ENCODE measurements around the gene CSF2.

The CSF2 gene

DNA sequence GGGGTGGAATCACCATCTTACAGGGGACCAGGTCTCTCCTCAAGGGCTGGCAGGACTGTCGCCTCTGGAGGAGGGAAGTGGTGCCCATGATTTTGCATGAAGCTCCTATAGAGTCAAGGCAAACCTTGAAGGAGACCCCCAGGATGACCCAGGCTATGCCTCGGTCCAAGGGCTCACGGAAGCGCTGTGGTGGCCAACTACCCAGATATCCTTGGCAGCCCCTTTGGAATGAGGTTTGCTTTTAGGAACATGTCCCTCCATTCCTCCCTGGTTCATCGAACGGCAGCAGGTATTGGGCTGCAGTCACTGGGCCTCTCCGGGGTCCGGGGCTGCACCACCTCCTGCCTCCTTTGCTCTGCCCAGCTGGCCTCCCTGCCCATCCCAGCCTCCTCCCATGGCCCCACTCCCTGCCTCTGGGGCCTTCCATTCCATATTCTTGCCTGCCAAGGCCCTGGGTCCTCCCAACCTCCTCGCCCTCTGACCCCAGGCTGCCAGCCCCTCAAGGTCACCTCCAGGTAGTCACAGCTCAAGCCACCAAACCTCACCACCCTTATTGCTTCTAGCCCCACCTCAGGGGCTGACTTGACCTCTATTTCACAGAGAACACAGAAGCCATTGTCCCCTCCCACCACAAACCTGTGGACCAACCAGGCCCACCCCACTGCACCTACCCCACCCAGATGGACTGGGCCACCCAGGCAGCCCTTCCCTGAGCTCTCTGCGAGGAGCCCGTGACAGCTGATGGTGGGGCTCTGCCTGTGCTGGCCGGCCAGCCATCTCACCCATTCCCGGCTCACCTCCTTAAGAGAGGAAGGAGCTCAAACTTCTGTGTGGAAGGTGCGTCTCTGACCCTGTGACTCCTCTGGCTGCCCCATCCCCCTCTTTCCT is 16.7 kb upstream of the CSF2 start:
- Histone ChIP-seq H3K4me2 (ENCODE audit: low read length, poor library complexity, severe bottlenecking) (no peak overlapping the region), H3K79me1 (replicated peaks; ENCODE audit: low read length, poor library complexity, severe bottlenecking) (no peaks in the 10 kb centered on the region), H3K27me3 (ENCODE audit: control insufficient read depth in 1 of 2, insufficient read depth in 1 of 2, low read length in 2 of 2) (peaks cover 24 to 34% of the 10 kb centered on the region in 2 experiments), H3K4me3 (ENCODE audit: insufficient read depth in 1 of 2, low read depth in 1 of 2, low read length in 2 of 2) (peak overlapping the region in 1 of 2 experiments; percentile 25), H3K36me3 (ENCODE audit: control insufficient read depth in 1 of 2, insufficient read depth in 2 of 2, low read depth in 1 of 2, low read length in 2 of 2) (no peaks in the 10 kb centered on the region), H3K23ac (ENCODE audit: low read length in 2 of 2) (no peak overlapping the region), H4K91ac (ENCODE audit: low read length) (no peak overlapping the region), H3K9me3 (ENCODE audit: control insufficient read depth, low read length) (no peaks in the 10 kb centered on the region), H2AFZ (ENCODE audit: low read depth, low read length) (no peak overlapping the region), H2BK15ac (ENCODE audit: low read depth, poor library complexity, severe bottlenecking) (no peak overlapping the region), H4K8ac (ENCODE audit: low read length) (no peak overlapping the region), H2BK12ac (ENCODE audit: low read length in 2 of 2) (no peak overlapping the region), H3K14ac (ENCODE audit: low read length in 2 of 2) (no peak overlapping the region), H2BK5ac (ENCODE audit: low read depth, low read length, poor library complexity, severe bottlenecking) (no peak overlapping the region), H2BK120ac (ENCODE audit: low read depth, low read length) (no peak overlapping the region), H3K4ac (ENCODE audit: low read depth in 1 of 2, low read length in 2 of 2) (no peak overlapping the region), H3K18ac (ENCODE audit: low read depth in 1 of 2, low read length in 2 of 2) (no peak overlapping the region), H2AK5ac (ENCODE audit: low read length, severe bottlenecking) (no peak overlapping the region), H3K4me1 (ENCODE audit: control insufficient read depth, insufficient read depth, low read depth, low read length) (peaks cover 2% of the 10 kb centered on the region), H3K27ac (ENCODE audit: low read length, poor library complexity, severe bottlenecking) (no peak overlapping the region), H3K9ac (ENCODE audit: low read length) (no peak overlapping the region)
- WGBS: 89% methylated on average over 14 of the region's 14 CpGs
- DNase-seq: no peak

DNA sequence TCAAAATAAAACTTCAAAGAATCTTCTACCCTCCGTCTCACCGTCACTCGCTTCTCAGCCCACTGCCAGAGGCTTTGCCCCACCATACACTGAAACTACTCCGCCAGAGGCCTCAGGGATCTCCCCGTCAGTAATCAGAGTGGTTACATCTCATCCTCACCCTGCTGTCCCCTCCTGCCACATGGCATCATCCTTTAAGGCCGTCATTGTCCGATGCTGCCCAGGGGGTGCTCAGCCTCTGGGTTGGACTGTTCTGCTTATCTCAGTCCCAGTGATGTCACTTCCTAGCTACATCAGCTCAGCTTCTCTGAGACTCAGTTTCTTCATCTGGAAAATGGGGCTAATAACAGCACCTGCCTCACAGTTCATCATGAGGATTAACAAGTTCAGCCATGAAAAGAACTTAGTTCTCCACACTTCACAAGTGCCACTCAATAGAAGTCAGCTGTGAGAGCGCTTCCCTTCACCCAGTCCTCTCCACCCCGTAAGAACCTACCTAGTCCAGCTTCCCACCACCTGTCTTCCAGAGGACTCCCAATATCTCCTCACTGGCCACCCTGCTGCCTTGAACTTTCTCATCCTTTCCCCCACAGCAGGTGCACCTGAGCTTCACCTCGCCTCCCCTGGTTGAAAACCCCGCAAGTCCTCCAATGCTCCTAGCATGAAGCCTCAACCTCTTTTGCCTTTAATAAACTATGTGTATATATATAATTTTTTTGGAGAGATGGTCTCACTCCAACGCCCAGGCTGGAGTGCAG is 15.9 kb upstream of the CSF2 start:
- Histone ChIP-seq H3K36me3 (ENCODE audit: control insufficient read depth in 1 of 2, insufficient read depth in 2 of 2, low read depth in 1 of 2, low read length in 2 of 2) (no peaks in the 10 kb centered on the region), H2AFZ (ENCODE audit: low read depth, low read length) (no peak overlapping the region), H2AK5ac (ENCODE audit: low read length, severe bottlenecking) (no peak overlapping the region), H2BK5ac (ENCODE audit: low read depth, low read length, poor library complexity, severe bottlenecking) (no peak overlapping the region), H3K18ac (ENCODE audit: low read depth in 1 of 2, low read length in 2 of 2) (no peak overlapping the region), H3K27ac (ENCODE audit: low read length, poor library complexity, severe bottlenecking) (no peak overlapping the region), H3K27me3 (ENCODE audit: control insufficient read depth in 1 of 2, insufficient read depth in 1 of 2, low read length in 2 of 2) (peaks cover 19 to 34% of the 10 kb centered on the region in 2 experiments), H2BK12ac (ENCODE audit: low read length in 2 of 2) (no peak overlapping the region), H3K9me3 (ENCODE audit: control insufficient read depth, low read length) (no peaks in the 10 kb centered on the region), H4K8ac (ENCODE audit: low read length) (no peak overlapping the region), H3K79me1 (replicated peaks; ENCODE audit: low read length, poor library complexity, severe bottlenecking) (no peaks in the 10 kb centered on the region), H3K4me2 (ENCODE audit: low read length, poor library complexity, severe bottlenecking) (no peak overlapping the region), H3K4me1 (ENCODE audit: control insufficient read depth, insufficient read depth, low read depth, low read length) (no peaks in the 10 kb centered on the region), H2BK120ac (ENCODE audit: low read depth, low read length) (no peak overlapping the region), H2BK15ac (ENCODE audit: low read depth, poor library complexity, severe bottlenecking) (no peak overlapping the region), H3K9ac (ENCODE audit: low read length) (no peak overlapping the region), H4K91ac (ENCODE audit: low read length) (no peak overlapping the region), H3K14ac (ENCODE audit: low read length in 2 of 2) (no peak overlapping the region), H3K23ac (ENCODE audit: low read length in 2 of 2) (no peak overlapping the region), H3K4ac (ENCODE audit: low read depth in 1 of 2, low read length in 2 of 2) (no peak overlapping the region), H3K4me3 (ENCODE audit: insufficient read depth in 1 of 2, low read depth in 1 of 2, low read length in 2 of 2) (no peak overlapping the region)
- 92% methylated on average over 11 of the region's 12 CpGs for WGBS
- DNase-seq: no peak

DNA sequence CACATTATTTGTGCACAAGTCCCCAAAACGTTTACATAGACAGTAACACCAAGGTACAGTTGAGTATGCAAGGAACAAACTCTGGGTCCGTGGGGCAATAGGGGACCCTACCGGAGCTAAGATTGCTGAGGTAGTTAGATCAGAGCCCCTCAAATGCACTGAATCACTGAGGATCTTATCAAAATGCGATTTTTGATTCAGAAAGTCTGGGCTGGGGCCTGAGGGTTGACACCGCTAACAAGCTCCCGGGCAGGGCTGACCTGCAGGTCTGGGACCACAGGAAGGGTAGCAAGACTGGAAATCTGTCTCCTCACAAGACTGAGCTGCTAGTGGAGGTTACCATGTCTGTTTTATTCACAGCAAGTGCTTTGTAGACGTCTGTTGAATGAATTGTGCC is 14.9 kb upstream of the CSF2 start:
- Histone ChIP-seq H3K4me2 (ENCODE audit: low read length, poor library complexity, severe bottlenecking) (no peak overlapping the region), H3K4me3 (ENCODE audit: insufficient read depth in 1 of 2, low read depth in 1 of 2, low read length in 2 of 2) (no peak overlapping the region), H2BK5ac (ENCODE audit: low read depth, low read length, poor library complexity, severe bottlenecking) (no peak overlapping the region), H4K8ac (ENCODE audit: low read length) (no peak overlapping the region), H3K14ac (ENCODE audit: low read length in 2 of 2) (no peak overlapping the region), H3K79me1 (replicated peaks; ENCODE audit: low read length, poor library complexity, severe bottlenecking) (no peaks in the 10 kb centered on the region), H3K4ac (ENCODE audit: low read depth in 1 of 2, low read length in 2 of 2) (no peak overlapping the region), H3K23ac (ENCODE audit: low read length in 2 of 2) (no peak overlapping the region), H2BK15ac (ENCODE audit: low read depth, poor library complexity, severe bottlenecking) (no peak overlapping the region), H2AK5ac (ENCODE audit: low read length, severe bottlenecking) (no peak overlapping the region), H3K18ac (ENCODE audit: low read depth in 1 of 2, low read length in 2 of 2) (no peak overlapping the region), H3K36me3 (ENCODE audit: control insufficient read depth in 1 of 2, insufficient read depth in 2 of 2, low read depth in 1 of 2, low read length in 2 of 2) (no peaks in the 10 kb centered on the region), H3K27me3 (ENCODE audit: control insufficient read depth in 1 of 2, insufficient read depth in 1 of 2, low read length in 2 of 2) (peaks cover 13 to 24% of the 10 kb centered on the region in 2 experiments), H4K91ac (ENCODE audit: low read length) (no peak overlapping the region), H2AFZ (ENCODE audit: low read depth, low read length) (no peak overlapping the region), H2BK120ac (ENCODE audit: low read depth, low read length) (no peak overlapping the region), H2BK12ac (ENCODE audit: low read length in 2 of 2) (no peak overlapping the region), H3K9ac (ENCODE audit: low read length) (no peak overlapping the region), H3K9me3 (ENCODE audit: control insufficient read depth, low read length) (no peaks in the 10 kb centered on the region), H3K4me1 (ENCODE audit: control insufficient read depth, insufficient read depth, low read depth, low read length) (no peaks in the 10 kb centered on the region), H3K27ac (ENCODE audit: low read length, poor library complexity, severe bottlenecking) (no peak overlapping the region)
- WGBS: 86% methylated on average over 7 of the region's 7 CpGs
- DNase-seq: no peak

DNA sequence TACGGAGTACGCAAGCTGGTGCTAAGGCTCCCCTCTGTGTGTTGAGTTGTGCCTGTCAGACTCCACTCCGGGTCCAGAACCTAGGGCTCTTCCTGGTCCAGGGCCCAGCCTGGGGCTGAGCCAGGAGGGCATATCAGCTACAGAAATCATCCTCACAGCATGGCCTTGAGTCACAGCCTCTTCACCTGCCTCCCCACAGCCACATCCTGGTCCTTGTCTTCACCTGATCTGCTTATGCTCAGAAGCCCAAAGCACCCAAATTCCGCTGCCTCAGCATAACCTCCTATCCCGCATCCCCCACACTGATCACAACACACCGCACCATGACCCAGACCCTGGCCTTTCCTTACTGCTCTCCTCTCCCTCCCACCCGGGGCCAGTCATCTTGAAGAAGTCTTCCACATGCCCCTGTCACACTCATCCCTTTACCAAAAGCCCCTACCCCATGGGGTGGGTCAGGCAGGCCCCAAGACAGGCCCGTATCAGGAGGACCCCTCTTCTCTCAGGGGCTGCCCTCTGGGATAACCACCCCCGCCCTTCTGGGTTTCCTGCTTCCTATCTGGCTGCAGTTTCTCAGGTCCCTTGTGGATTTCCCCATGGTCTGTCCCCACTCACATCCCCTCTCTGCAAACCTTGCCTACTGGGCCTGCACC is 14.4 kb upstream of the CSF2 start:
- H3K27ac ChIP-seq (ENCODE audit: low read length, poor library complexity, severe bottlenecking): no peak overlapping the region
- H2AK5ac ChIP-seq (ENCODE audit: low read length, severe bottlenecking): no peak overlapping the region
- H4K91ac ChIP-seq (ENCODE audit: low read length): no peak overlapping the region
- H2BK120ac ChIP-seq (ENCODE audit: low read depth, low read length): no peak overlapping the region
- H2BK5ac ChIP-seq (ENCODE audit: low read depth, low read length, poor library complexity, severe bottlenecking): no peak overlapping the region
- H3K27me3 ChIP-seq (ENCODE audit: control insufficient read depth in 1 of 2, insufficient read depth in 1 of 2, low read length in 2 of 2): peaks cover 13 to 19% of the 10 kb centered on the region in 2 experiments
- no peaks in the 10 kb centered on the region for H3K79me1 ChIP-seq (replicated peaks; ENCODE audit: low read length, poor library complexity, severe bottlenecking)
- H3K9ac ChIP-seq (ENCODE audit: low read length): no peak overlapping the region
- no peak overlapping the region for H3K4ac ChIP-seq (ENCODE audit: low read depth in 1 of 2, low read length in 2 of 2)
- H2BK15ac ChIP-seq (ENCODE audit: low read depth, poor library complexity, severe bottlenecking): no peak overlapping the region
- no peak overlapping the region for H3K14ac ChIP-seq (ENCODE audit: low read length in 2 of 2)
- 87% methylated on average over 9 of the region's 9 CpGs for WGBS
- no peaks in the 10 kb centered on the region for H3K36me3 ChIP-seq (ENCODE audit: control insufficient read depth in 1 of 2, insufficient read depth in 2 of 2, low read depth in 1 of 2, low read length in 2 of 2)
- no peak overlapping the region for H3K4me3 ChIP-seq (ENCODE audit: insufficient read depth in 1 of 2, low read depth in 1 of 2, low read length in 2 of 2)
- H3K9me3 ChIP-seq (ENCODE audit: control insufficient read depth, low read length): no peaks in the 10 kb centered on the region
- no peak overlapping the region for H2AFZ ChIP-seq (ENCODE audit: low read depth, low read length)
- H3K18ac ChIP-seq (ENCODE audit: low read depth in 1 of 2, low read length in 2 of 2): no peak overlapping the region
- no peaks in the 10 kb centered on the region for H3K4me1 ChIP-seq (ENCODE audit: control insufficient read depth, insufficient read depth, low read depth, low read length)
- DNase-seq: no peak
- H2BK12ac ChIP-seq (ENCODE audit: low read length in 2 of 2): no peak overlapping the region
- no peak overlapping the region for H4K8ac ChIP-seq (ENCODE audit: low read length)
- H3K4me2 ChIP-seq (ENCODE audit: low read length, poor library complexity, severe bottlenecking): no peak overlapping the region
- H3K23ac ChIP-seq (ENCODE audit: low read length in 2 of 2): no peak overlapping the region
